ENCODE results near the gene PLA2G4F.
"Not testable (repeated sequence)": the region's sequence is repeated elsewhere in the genome, so short reads cannot be mapped to it uniquely, and the experiment has no call there.

Gene PLA2G4F

DNA sequence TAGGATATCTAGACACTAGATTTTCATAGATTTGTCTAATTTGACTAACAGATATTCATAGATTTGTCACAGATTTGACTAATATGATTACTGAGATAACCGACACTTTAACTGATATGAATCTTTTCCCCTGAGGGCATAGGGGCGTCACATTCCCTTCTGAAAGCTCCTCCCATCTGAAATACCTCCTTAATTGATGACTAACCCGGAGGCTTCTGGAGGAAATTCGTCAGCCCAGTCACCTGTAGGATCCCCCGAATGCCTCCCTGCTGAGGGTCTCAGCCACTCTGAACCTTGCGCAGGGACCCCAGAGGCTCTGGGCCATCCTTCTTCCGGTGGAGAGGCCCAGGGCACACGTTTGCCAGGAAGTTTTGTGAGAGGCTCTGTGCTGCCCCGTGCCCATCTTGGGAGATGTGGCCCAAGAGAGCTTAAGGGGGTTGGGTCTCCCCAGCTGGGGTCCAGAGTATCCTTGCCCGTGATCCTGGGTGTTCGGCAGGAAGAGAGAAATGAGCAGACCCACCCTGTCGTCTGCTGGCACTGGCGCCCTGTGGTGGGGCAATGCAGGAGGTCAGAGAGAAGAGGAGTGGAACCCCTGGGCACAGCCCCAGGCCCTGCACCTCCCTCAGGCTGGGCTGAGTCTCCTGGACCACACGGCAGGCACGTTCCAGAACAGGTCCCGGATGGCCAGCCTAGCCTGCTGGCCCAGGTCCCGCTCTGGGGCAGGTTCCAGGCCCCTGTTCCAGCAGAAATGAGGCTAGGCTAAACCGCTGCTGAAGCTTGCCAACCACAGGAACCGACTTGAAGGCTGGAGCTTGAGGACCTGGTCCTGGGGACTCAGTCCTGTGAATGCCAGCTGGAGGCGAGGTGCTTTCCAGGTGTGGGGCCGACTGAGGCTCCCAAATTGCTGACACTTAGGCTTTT is 63.8 kb downstream of the PLA2G4F start:
- DNase-seq = no peak

- not testable (repeated sequence) for DNase-seq
Measured at GRCh38 chr15:42091753-42092397, 64.6 kb downstream of the PLA2G4F start.

GRCh38 chr15:42090781-42091180 is 65.7 kb downstream of the PLA2G4F start:
- no peak for DNase-seq

- no peak for DNase-seq
Measured at GRCh38 chr15:42090370-42090769, 66.1 kb downstream of the PLA2G4F start.

DNA sequence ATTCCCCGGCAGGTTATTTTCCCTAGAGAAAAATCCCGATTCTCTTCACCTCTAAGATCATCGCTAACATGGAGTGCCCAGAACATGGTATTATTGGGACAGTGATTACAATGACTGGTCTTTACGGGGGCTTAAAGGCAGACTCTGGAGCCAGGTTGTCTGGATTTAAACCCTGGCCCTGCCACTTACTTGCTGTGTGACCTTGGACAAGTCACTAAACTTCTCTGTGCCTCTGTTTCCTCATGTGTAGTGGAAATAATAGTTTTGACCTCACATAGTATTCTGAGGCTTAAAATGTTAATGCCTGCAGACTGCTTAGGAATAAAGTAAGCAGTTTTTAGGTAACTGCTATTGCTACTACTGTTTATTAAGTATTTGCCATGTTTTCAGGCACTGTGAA is 66.5 kb downstream of the PLA2G4F start:
- DNase-seq = no peak
